Kidney (tissue), 14 donors: ENCODE data around the gene CD8B. TPM values are rescaled to one million over a fixed set of nuclear protein-coding genes. Genes with fewer than 3 reads are reported as not detected.

ENCODE experiments used
- DNase-seq, 5 donors: peaks; one replicate each; pipeline ENCODE4 v3.0.0-alpha.2; 2013 to 2020
- FAIRE-seq: peaks from 2 replicates; lab custom pipeline; 2012; peaks lifted over from hg19 to GRCh38; lab: Jason Lieb, UNC
- H3K27ac ChIP-seq, 2 donors: one replicate each; pipeline ENCODE4 v1.7.0; 2013; ENCODE audit warnings: low read depth in 2 of 2, low read length in 2 of 2, inconsistent platforms in 1 of 2
- H3K27me3 ChIP-seq: one replicate; pipeline ENCODE4 v1.7.1; 2013; ENCODE audit warnings: low read length, inconsistent platforms; ENCODE audit not compliant: control insufficient read depth, insufficient read depth
- H3K36me3 ChIP-seq, 3 donors: one replicate each; pipeline versions ENCODE4 v1.7.0 to v1.7.1; 2013; ENCODE audit warnings: low read length in 3 of 3, control low read depth in 1 of 3, inconsistent platforms in 1 of 3; ENCODE audit not compliant: insufficient read depth in 3 of 3, control insufficient read depth in 2 of 3
- H3K4me1 ChIP-seq, 3 donors: one replicate each; pipeline versions ENCODE4 v1.7.0 to v1.7.1; 2013; ENCODE audit warnings: low read length in 3 of 3, inconsistent platforms in 1 of 3, low read depth in 1 of 3; ENCODE audit not compliant: control insufficient read depth in 2 of 3, insufficient read depth in 2 of 3
- H3K4me3 ChIP-seq, 3 donors: one replicate each; pipeline versions ENCODE4 v1.7.0 to v1.8.1; 2013; ENCODE audit warnings: low read length in 3 of 3, control low read depth in 1 of 3, inconsistent platforms in 1 of 3
- H3K9ac ChIP-seq, 3 donors: one replicate each; pipeline versions ENCODE4 v1.7.0 to v1.7.1; 2013; ENCODE audit warnings: low read length in 3 of 3, control low read depth in 1 of 3, inconsistent platforms in 1 of 3
- H3K9me3 ChIP-seq, 3 donors: one replicate each; pipeline versions ENCODE4 v1.7.0 to v1.7.1; 2013; ENCODE audit warnings: low read length in 3 of 3, control low read depth in 1 of 3, inconsistent platforms in 1 of 3; ENCODE audit not compliant: control insufficient read depth in 2 of 3, insufficient read depth in 1 of 3
- CTCF ChIP-seq: IDR thresholded peaks from 3 replicates; pipeline ENCODE4 v1.5.1; 2012; ENCODE audit warnings: mild to moderate bottlenecking, moderate library complexity, borderline replicate concordance; ENCODE audit not compliant: insufficient read depth; ENCODE audit errors: extremely low read depth
- intact Hi-C: fragments of 100-400 bp; cut with DNase I; formaldehyde crosslinking; loops from one replicate; pipeline ENCODE4 v1.11.1; 2022
- polyA plus RNA-seq: library from polyadenylated mRNA; stranded (reverse); fragments of 350-450 nt; fragmentation: Illumina TruSeq; extraction: RNeasy Lipid Tissue Mini Kit (QIAGEN cat#74804); gene quantifications from one replicate; pipeline ENCODE4 v1.2.3, GENCODE V29; 2014; ENCODE audit warnings: low read depth, low replicate concordance; ENCODE audit not compliant: insufficient read depth
- total RNA-seq: library from RNA; stranded (reverse); fragmentation: NEBNext Ultra II Directional; extraction: Animal tissue kit (Norgen Biotek cat#: 25700); gene quantifications from one replicate; pipeline ENCODE4 v1.2.1, GENCODE V29; 2021
- donor health status: control.
- donor health status: control.
- donor health status: control.
- donor health status: control.
- donor health status: control.
- donor health status: DM: yes; HTN: yes; CAD: no.
- donor health status: Normal renal cell carcinoma (clear cell type).

The CD8B gene
- total and polyA plus RNA-seq, 2 donors from 2014 or later, result 2.5 TPM; not detected in 1

- no peak overlapping the region for H3K4me3 ChIP-seq
- no peak for FAIRE-seq
- H3K36me3 ChIP-seq, result no peaks in the 10 kb centered on the region
- H3K27me3 ChIP-seq, result peaks cover 34% of the 10 kb centered on the region
- H3K27ac ChIP-seq, result no peak overlapping the region
- peak; percentile 30 to 75 (median 42) for DNase-seq
- no peak for TF ChIP-seq CTCF
- intact Hi-C loops, result no loop called here
- H3K9me3 ChIP-seq, result no peaks in the 10 kb centered on the region
- H3K9ac ChIP-seq, result no peak overlapping the region
- H3K4me1 ChIP-seq, result peaks cover 0 to 5% (median 0%) of the 10 kb centered on the region in 3 donors
Observed at GRCh38 chr2:86788881-86789686, 72.6 kb downstream of the CD8B start.

- Histone ChIP-seq H3K4me3 (no peak overlapping the region), H3K27me3 (peaks cover 31% of the 10 kb centered on the region), H3K9ac (no peak overlapping the region), H3K27ac (no peak overlapping the region), H3K9me3 (no peaks in the 10 kb centered on the region), H3K4me1 (peaks cover 0 to 5% (median 0%) of the 10 kb centered on the region in 3 donors), H3K36me3 (no peaks in the 10 kb centered on the region)
- intact Hi-C loops, result no loop called here
- no peak for FAIRE-seq
- TF ChIP-seq CTCF, result no peak
- no peak for DNase-seq
Observed at GRCh38 chr2:86788165-86788564, 73.5 kb downstream of the CD8B start.

- TF ChIP-seq CTCF, result no peak
- H3K27me3 ChIP-seq, result peaks cover 27% of the 10 kb centered on the region
- H3K9ac ChIP-seq, result no peak overlapping the region
- H3K4me1 ChIP-seq, result peaks cover 0 to 5% (median 0%) of the 10 kb centered on the region in 3 donors
- intact Hi-C loops, result no loop called here
- DNase-seq (peak in 1 of 5 donors; percentile 20), FAIRE-seq (no peak)
- no peak overlapping the region for H3K27ac ChIP-seq
- no peak overlapping the region for H3K4me3 ChIP-seq
- H3K9me3 ChIP-seq, result no peaks in the 10 kb centered on the region
- H3K36me3 ChIP-seq, result no peaks in the 10 kb centered on the region
Observed at GRCh38 chr2:86787736-86788135, 74.0 kb downstream of the CD8B start.
